GM10248 (cell line): Measurements from ENCODE around the gene PREX1.

Experiments
- CTCF ChIA-PET: fragments of 300-600 bp; sonication (Branson Sonifier 250); formaldehyde crosslinking; extraction: SDS; loops from one replicate; lab custom pipeline; 2021; ENCODE audit warnings: antibody characterized with exemption; lab: Yijun Ruan, JAX
- POLR2A ChIA-PET: fragments of 350-650 bp; sonication (Branson Sonifier 250); formaldehyde crosslinking; extraction: SDS; loops from one replicate; lab custom pipeline; 2020; ENCODE audit warnings: antibody characterized with exemption; lab: Yijun Ruan, JAX
- DNase-seq: peaks from one replicate; pipeline ENCODE4 v3.0.0; 2012; ENCODE audit errors: extremely low spot score
- TF ChIP-seq, protein P1 (sequence below): IDR thresholded peaks from 2 replicates; pipeline ENCODE4 v1.5.1; 2012; ENCODE audit warnings: mild to moderate bottlenecking, low read depth; ENCODE audit errors: extremely low read depth, missing control alignments, control extremely low read depth

The PREX1 gene

DNA sequence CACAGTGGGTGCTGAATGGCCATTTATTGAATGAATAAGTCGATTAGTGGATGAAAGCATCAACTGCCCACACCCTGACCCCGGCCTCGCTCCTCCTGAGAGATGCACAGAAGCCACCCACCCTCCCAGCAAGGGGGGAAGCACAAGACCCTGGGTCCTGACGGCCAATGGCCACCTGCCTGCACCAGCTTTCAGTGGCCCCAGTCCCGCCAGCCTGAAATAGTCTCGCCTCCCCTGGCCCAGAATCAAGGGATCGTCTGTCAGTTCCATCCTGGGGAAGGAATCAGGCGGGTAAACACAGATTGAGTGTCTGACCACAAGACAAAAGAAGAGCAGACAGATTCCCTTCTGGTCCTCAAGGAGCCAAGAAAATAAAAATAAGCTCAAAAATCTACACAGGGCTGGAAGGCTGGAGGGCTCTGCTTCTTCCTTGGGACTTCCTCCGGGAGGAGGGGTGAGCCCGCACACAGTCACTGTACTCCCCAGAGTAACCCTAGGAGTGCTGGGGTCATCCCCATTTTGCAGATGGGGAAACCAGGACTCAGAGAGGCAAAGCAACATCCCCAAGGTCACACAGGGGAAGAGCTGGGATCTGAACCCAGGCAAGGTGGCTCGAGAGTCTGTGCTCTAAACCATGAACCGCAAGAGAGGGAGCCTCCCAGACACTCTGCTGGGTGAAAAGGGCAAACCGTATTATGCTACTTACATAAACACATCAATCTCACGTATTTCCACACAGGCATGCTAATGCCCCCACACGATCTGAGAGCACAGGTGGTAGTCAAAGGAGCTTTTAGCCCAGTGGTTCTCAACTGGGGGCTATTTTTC lies 7.8 kb downstream of the PREX1 start:
- CTCF ChIA-PET, result interaction anchor here (1.7 to 5.1 kb wide), 4 partner anchors 10 to 163 kb away, joined by 3 to 17 read pairs (median 4); no protein-coding TSS in a partner anchor
- POLR2A ChIA-PET, result no interaction called here
- TF ChIP-seq, protein P1, sequence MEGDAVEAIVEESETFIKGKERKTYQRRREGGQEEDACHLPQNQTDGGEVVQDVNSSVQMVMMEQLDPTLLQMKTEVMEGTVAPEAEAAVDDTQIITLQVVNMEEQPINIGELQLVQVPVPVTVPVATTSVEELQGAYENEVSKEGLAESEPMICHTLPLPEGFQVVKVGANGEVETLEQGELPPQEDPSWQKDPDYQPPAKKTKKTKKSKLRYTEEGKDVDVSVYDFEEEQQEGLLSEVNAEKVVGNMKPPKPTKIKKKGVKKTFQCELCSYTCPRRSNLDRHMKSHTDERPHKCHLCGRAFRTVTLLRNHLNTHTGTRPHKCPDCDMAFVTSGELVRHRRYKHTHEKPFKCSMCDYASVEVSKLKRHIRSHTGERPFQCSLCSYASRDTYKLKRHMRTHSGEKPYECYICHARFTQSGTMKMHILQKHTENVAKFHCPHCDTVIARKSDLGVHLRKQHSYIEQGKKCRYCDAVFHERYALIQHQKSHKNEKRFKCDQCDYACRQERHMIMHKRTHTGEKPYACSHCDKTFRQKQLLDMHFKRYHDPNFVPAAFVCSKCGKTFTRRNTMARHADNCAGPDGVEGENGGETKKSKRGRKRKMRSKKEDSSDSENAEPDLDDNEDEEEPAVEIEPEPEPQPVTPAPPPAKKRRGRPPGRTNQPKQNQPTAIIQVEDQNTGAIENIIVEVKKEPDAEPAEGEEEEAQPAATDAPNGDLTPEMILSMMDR, result no peak
- no peak for DNase-seq

DNA sequence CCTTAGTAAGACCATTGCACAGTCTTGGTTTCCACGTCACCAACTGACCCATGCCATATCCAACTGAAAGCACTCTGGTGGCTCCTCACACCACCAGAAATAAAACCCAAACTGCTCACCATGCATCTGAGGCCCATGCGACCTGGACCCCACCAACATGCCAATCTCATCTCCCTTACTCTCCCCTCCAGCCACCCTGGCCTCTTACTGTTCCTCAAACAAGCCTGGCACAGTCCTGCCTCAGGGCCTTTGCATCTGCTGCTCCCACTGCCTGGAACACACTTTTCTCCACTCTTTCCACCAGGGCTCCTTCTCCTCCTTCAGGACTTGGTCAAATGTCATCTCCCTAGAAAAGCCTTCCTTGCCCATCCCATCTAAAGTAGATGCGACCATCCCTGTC lies 8.7 kb downstream of the PREX1 start:
- POLR2A ChIA-PET, result no interaction called here
- CTCF ChIA-PET, result interaction anchor here (1.7 to 5.1 kb wide), 5 partner anchors 9 to 162 kb away, joined by 3 to 17 read pairs (median 6); no protein-coding TSS in a partner anchor
- DNase-seq, result no peak
- TF ChIP-seq, protein P1, result no peak

DNA sequence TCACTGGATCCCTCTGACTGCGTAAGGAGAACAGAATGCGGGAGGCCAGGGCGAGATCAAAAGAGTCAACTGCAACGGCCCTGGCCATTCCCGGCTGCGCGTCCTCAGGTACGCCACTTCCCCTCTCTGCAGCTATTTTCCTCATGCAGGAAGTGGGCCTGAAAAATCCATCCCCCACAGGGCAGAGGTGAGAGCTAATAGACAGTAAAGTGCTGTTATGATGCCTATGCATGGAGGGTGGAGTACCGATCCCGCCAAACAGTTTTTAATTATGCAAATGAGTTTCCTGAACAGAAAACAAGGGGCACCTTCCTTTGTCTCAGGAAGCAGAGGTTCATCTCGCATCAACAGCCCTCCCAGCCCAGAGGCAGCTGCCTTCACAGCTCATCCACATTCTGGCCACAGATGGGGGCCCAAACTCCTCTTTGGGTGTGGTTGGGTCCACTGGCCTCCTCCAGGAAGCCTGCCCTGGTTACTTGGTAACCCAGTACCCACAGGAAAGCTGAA lies 9.3 kb downstream of the PREX1 start:
- TF ChIP-seq, protein P1, result no peak
- POLR2A ChIA-PET, result no interaction called here
- CTCF ChIA-PET, result interaction anchor here (1.0 to 5.1 kb wide), 6 partner anchors 10 to 161 kb away, joined by 3 to 17 read pairs (median 6); no protein-coding TSS in a partner anchor
- DNase-seq, result peak; percentile 50

DNA sequence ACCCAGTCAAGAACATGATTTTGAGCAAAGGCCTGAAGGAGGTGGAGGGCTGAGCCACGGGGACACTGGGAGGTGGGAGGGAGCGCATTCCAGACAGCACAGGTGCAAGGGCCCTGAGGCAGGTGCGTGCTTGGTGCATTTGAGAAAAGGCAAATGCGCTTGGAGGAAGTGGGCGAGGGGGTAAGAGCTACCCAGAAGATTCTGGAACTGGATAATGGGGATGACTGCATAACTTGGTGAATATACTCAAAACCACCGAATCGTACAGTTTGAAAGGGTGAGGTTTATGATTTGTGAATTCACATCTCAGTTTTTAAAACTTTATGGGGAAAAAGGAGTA lies 9.8 kb downstream of the PREX1 start:
- TF ChIP-seq, protein P1, result no peak
- no peak for DNase-seq
- POLR2A ChIA-PET, result no interaction called here
- CTCF ChIA-PET, result interaction anchor here (1.0 to 5.1 kb wide), 6 partner anchors 11 to 161 kb away, joined by 3 to 17 read pairs (median 6); no protein-coding TSS in a partner anchor

DNA sequence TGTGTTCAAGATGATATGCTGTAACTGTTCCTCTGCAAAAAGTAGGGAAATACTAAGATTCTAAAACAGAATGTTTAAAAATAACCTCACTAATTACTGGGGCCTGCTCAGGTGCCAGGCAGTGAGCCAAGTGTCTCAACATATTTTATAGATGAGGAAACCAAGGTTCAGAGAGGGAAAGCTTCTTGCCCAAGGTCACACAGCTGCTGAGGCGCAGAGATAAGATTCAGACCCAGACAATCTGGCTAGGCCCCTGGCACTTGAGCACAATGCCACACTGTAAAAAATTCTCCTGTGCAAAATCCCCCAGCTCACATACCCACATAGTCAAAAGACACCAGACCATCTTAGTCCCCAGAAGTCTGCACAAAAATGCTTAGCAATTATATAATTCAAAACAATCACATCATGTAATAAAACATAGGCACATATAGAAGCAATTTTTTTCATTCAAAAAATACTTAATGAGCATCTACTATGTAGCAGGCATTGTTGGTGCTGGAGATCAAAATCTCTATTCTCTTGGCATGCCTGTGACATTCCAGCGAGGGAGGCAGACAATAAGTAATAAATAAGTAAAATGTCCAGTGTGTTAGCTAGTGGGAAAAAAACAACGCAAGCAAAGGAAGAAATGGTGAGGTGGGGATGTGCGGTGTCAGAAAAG lies 10.3 kb downstream of the PREX1 start:
- DNase-seq, result no peak
- CTCF ChIA-PET, result interaction anchor here (1.0 to 5.1 kb wide), 6 partner anchors 11 to 160 kb away, joined by 3 to 17 read pairs (median 6); no protein-coding TSS in a partner anchor
- TF ChIP-seq, protein P1, result no peak
- POLR2A ChIA-PET, result no interaction called here
